NT2/D1 (cell line): ENCODE data around the gene MYO7A.

ENCODE experiments used
- YY1 ChIP-seq: IDR thresholded peaks from 2 replicates; pipeline ENCODE4 v1.6.1; 2011; ENCODE audit not compliant: insufficient read length, insufficient read depth
- ZNF274 ChIP-seq: IDR thresholded peaks from 2 replicates; pipeline ENCODE4 v1.6.1; 2011; ENCODE audit warnings: mild to moderate bottlenecking, low read depth, low read length

DNA sequence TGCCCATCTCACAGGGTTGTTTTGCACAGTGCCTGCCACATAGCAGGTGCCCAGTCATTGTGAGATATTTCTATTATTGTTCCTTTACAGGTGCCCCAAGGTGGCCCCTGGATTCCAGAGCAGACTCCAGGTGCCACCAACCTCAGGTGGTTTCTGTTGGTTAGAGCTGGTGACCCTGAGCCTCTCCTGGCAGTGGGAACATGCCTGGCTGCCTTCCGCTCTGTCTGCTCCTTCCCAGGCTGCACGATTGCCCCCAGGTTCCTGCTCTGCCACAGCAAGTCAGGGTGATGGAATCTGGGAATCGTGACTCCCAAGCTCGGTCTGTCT, 38.0 kb upstream of the MYO7A start:
- TF ChIP-seq ZNF274, result no peak
- no peak for TF ChIP-seq YY1
